ENCODE results near the gene AKR1A1. TPM values are rescaled to one million over a fixed set of nuclear protein-coding genes. Genes with fewer than 3 reads are reported as not detected.
A peak's percentile ranks its signal among the peaks of the same experiment; 100 is the strongest.

Gene AKR1A1
- total and polyA plus RNA-seq, 2 experiments from 2014 or later, result 186 to 275 TPM

DNA sequence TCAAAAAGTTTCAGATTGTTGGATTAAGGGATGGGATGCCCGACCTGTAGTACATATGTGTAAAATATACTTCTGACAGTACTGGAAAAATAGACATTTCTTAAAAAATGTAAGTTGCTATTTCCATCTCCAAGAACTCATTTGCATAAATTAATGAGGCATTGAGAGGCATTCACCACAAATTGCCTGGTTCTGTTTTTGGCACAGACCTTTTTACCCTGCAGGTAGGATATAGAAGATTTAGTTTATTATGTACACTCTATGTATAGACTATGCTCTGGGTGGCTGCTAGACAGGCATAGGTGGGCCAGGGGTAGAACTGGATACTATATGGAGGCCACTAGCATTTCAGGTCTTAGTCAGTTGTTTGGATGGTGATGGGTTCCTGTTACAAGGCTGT lies 65.3 kb downstream of the AKR1A1 start:
- Histone ChIP-seq H3K4me1 (ENCODE audit: insufficient read depth) (no peaks in the 10 kb centered on the region), H3K27me3 (ENCODE audit: insufficient read depth) (no peaks in the 10 kb centered on the region), H3K4me3 (no peak overlapping the region), H4K20me1 (replicated peaks; ENCODE audit: insufficient read depth) (peaks cover 71% of the 10 kb centered on the region), H3K9me2 (ENCODE audit: insufficient read depth) (no peaks in the 10 kb centered on the region), H2AFZ (no peak overlapping the region), H3K27ac (ENCODE audit: low read depth) (peak overlapping the region; percentile 59; the same call in 1 of the 2 replicates), H3K4me2 (no peak overlapping the region), H3K36me3 (ENCODE audit: insufficient read depth) (peaks cover 65% of the 10 kb centered on the region), H3F3A (replicated peaks; ENCODE audit: low read depth) (peaks cover 90% of the 10 kb centered on the region), H3K79me2 (replicated peaks; ENCODE audit: insufficient read depth) (peaks cover 27% of the 10 kb centered on the region)
- Mint-ChIP-seq H3K4me3 (no peak overlapping the region), H3K4me1 (no peaks in the 10 kb centered on the region; the same call in 2 of the 3 replicates), H3K9me3 (no peaks in the 10 kb centered on the region), H3K36me3 (ENCODE audit: low read depth) (peaks cover 78% of the 10 kb centered on the region), H3K27ac (no peak overlapping the region), H3K27me3 (ENCODE audit: insufficient read depth, low read depth, poor library complexity) (peaks cover 14% of the 10 kb centered on the region)
- DNase-seq (ENCODE audit: low spot score) (no peak), ATAC-seq (no peak)
- no peak for TF ChIP-seq JUNB (IDR thresholded peaks at IDR 0.05; ENCODE audit: unreplicated experiment)
- no peak for TF ChIP-seq EZH2phosphoT487 (IDR thresholded peaks at IDR 0.05; ENCODE audit: unreplicated experiment)
- no peak for TF ChIP-seq CREB1 (CRISPR knock-in tag; IDR thresholded peaks at IDR 0.05; ENCODE audit: low read depth)

DNA sequence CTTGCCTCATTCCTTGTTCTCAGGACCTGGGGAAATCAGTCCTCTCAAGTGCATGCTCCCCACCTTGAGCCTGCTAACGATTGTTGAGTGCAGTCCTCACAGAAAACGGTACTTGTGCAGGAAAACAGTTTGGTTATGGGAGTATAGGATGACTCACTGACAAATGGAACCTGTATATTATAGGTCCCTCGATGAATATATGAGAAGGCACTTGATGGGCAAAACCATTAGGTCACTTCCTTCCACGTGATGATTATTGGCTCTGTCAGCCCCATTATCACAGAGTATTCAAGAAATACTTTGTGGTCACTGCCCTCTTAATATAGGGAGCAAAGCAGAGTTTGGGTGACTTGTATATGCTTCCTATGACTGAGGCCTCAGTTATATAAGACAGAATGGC lies 67.0 kb downstream of the AKR1A1 start:
- H3K27ac ChIP-seq (ENCODE audit: low read depth), result peak overlapping the region; percentile 81
- H4K20me1 ChIP-seq (replicated peaks; ENCODE audit: insufficient read depth), result peaks cover 56% of the 10 kb centered on the region
- Mint-ChIP-seq H3K36me3 (ENCODE audit: low read depth) (peaks cover 69% of the 10 kb centered on the region), H3K27ac (no peak overlapping the region), H3K27me3 (ENCODE audit: insufficient read depth, low read depth, poor library complexity) (peaks cover 18% of the 10 kb centered on the region), H3K9me3 (no peaks in the 10 kb centered on the region), H3K4me3 (no peak overlapping the region), H3K4me1 (no peaks in the 10 kb centered on the region; the same call in 2 of the 3 replicates)
- no peak overlapping the region for H2AFZ ChIP-seq
- no peaks in the 10 kb centered on the region for H3K4me1 ChIP-seq (ENCODE audit: insufficient read depth)
- no peaks in the 10 kb centered on the region for H3K27me3 ChIP-seq (ENCODE audit: insufficient read depth)
- no peak overlapping the region for H3K4me3 ChIP-seq
- peaks cover 59% of the 10 kb centered on the region for H3K36me3 ChIP-seq (ENCODE audit: insufficient read depth)
- no peaks in the 10 kb centered on the region for H3K9me2 ChIP-seq (ENCODE audit: insufficient read depth)
- ATAC-seq (no peak), DNase-seq (ENCODE audit: low spot score) (no peak)
- peaks cover 10% of the 10 kb centered on the region for H3K79me2 ChIP-seq (replicated peaks; ENCODE audit: insufficient read depth)
- no peak overlapping the region for H3K4me2 ChIP-seq
- peaks cover 91% of the 10 kb centered on the region for H3F3A ChIP-seq (replicated peaks; ENCODE audit: low read depth)
- TF ChIP-seq, protein P1, sequence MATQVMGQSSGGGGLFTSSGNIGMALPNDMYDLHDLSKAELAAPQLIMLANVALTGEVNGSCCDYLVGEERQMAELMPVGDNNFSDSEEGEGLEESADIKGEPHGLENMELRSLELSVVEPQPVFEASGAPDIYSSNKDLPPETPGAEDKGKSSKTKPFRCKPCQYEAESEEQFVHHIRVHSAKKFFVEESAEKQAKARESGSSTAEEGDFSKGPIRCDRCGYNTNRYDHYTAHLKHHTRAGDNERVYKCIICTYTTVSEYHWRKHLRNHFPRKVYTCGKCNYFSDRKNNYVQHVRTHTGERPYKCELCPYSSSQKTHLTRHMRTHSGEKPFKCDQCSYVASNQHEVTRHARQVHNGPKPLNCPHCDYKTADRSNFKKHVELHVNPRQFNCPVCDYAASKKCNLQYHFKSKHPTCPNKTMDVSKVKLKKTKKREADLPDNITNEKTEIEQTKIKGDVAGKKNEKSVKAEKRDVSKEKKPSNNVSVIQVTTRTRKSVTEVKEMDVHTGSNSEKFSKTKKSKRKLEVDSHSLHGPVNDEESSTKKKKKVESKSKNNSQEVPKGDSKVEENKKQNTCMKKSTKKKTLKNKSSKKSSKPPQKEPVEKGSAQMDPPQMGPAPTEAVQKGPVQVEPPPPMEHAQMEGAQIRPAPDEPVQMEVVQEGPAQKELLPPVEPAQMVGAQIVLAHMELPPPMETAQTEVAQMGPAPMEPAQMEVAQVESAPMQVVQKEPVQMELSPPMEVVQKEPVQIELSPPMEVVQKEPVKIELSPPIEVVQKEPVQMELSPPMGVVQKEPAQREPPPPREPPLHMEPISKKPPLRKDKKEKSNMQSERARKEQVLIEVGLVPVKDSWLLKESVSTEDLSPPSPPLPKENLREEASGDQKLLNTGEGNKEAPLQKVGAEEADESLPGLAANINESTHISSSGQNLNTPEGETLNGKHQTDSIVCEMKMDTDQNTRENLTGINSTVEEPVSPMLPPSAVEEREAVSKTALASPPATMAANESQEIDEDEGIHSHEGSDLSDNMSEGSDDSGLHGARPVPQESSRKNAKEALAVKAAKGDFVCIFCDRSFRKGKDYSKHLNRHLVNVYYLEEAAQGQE (IDR thresholded peaks at IDR 0.05; ENCODE audit: unreplicated experiment), result no peak
- TF ChIP-seq STAT1 (IDR thresholded peaks at IDR 0.05; ENCODE audit: unreplicated experiment) (no peak), ZNF331 (CRISPR knock-in tag; IDR thresholded peaks at IDR 0.05; ENCODE audit: low read depth) (no peak), EZH2 (IDR thresholded peaks at IDR 0.05; ENCODE audit: low read depth, unreplicated experiment) (no peak), JUNB (IDR thresholded peaks at IDR 0.05; ENCODE audit: unreplicated experiment) (no peak)
- TF ChIP-seq, protein P2, sequence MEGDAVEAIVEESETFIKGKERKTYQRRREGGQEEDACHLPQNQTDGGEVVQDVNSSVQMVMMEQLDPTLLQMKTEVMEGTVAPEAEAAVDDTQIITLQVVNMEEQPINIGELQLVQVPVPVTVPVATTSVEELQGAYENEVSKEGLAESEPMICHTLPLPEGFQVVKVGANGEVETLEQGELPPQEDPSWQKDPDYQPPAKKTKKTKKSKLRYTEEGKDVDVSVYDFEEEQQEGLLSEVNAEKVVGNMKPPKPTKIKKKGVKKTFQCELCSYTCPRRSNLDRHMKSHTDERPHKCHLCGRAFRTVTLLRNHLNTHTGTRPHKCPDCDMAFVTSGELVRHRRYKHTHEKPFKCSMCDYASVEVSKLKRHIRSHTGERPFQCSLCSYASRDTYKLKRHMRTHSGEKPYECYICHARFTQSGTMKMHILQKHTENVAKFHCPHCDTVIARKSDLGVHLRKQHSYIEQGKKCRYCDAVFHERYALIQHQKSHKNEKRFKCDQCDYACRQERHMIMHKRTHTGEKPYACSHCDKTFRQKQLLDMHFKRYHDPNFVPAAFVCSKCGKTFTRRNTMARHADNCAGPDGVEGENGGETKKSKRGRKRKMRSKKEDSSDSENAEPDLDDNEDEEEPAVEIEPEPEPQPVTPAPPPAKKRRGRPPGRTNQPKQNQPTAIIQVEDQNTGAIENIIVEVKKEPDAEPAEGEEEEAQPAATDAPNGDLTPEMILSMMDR (conservative IDR thresholded peaks at IDR 0.05; ENCODE audit: low read depth in 2 of 2), result no peak
- TF ChIP-seq, protein P3, sequence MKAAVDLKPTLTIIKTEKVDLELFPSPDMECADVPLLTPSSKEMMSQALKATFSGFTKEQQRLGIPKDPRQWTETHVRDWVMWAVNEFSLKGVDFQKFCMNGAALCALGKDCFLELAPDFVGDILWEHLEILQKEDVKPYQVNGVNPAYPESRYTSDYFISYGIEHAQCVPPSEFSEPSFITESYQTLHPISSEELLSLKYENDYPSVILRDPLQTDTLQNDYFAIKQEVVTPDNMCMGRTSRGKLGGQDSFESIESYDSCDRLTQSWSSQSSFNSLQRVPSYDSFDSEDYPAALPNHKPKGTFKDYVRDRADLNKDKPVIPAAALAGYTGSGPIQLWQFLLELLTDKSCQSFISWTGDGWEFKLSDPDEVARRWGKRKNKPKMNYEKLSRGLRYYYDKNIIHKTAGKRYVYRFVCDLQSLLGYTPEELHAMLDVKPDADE (IDR thresholded peaks at IDR 0.05), result no peak
